ENCODE data around the gene ZC2HC1B.

The ZC2HC1B gene

GRCh38 chr6:143928853-143929252 is 64.6 kb downstream of the ZC2HC1B start:
- Histone ChIP-seq H3K4me3 (ENCODE audit: low read depth, low read length) (no peak overlapping the region), H2AFZ (no peak overlapping the region), H3K27ac (no peak overlapping the region), H3K9ac (no peak overlapping the region), H3K4me2 (ENCODE audit: low read length) (no peak overlapping the region), H3K9me3 (ENCODE audit: control insufficient read depth, low read length) (no peaks in the 10 kb centered on the region), H3K4me1 (no peaks in the 10 kb centered on the region), H3K79me2 (no peaks in the 10 kb centered on the region), H3K36me3 (ENCODE audit: control insufficient read depth, insufficient read depth, low read length) (no peaks in the 10 kb centered on the region), H3K27me3 (ENCODE audit: control insufficient read depth, insufficient read depth, low read length) (no peaks in the 10 kb centered on the region)
- TF ChIP-seq, protein P1, sequence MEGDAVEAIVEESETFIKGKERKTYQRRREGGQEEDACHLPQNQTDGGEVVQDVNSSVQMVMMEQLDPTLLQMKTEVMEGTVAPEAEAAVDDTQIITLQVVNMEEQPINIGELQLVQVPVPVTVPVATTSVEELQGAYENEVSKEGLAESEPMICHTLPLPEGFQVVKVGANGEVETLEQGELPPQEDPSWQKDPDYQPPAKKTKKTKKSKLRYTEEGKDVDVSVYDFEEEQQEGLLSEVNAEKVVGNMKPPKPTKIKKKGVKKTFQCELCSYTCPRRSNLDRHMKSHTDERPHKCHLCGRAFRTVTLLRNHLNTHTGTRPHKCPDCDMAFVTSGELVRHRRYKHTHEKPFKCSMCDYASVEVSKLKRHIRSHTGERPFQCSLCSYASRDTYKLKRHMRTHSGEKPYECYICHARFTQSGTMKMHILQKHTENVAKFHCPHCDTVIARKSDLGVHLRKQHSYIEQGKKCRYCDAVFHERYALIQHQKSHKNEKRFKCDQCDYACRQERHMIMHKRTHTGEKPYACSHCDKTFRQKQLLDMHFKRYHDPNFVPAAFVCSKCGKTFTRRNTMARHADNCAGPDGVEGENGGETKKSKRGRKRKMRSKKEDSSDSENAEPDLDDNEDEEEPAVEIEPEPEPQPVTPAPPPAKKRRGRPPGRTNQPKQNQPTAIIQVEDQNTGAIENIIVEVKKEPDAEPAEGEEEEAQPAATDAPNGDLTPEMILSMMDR (IDR thresholded peaks at IDR 0.05), result no peak

DNA sequence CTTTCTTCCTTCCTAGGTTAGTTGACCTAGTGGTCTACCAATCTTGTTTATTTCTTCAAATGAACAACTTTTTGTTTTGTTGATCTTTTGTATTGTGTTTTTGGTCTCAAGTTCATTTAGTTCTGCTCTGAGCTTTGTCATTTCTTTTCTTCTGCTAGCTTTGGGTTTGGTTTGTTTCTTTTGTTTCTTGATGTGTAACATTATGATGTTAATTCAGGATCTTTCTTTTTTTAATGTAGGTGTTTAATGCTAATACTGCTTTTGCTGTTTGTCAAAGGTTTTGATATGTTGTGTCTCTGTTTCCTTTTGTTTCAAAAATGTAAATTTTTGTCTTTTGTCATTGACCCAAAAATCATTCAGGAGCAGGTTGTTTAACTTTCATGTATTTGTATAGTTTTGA is 65.7 kb downstream of the ZC2HC1B start:
- Histone ChIP-seq H3K9me3 (ENCODE audit: control insufficient read depth, low read length) (no peaks in the 10 kb centered on the region), H3K4me3 (ENCODE audit: low read depth, low read length) (no peak overlapping the region), H3K4me1 (no peaks in the 10 kb centered on the region), H3K27ac (no peak overlapping the region), H3K27me3 (ENCODE audit: control insufficient read depth, insufficient read depth, low read length) (no peaks in the 10 kb centered on the region), H2AFZ (no peak overlapping the region), H3K36me3 (ENCODE audit: control insufficient read depth, insufficient read depth, low read length) (no peaks in the 10 kb centered on the region), H3K4me2 (ENCODE audit: low read length) (no peak overlapping the region), H3K9ac (no peak overlapping the region), H3K79me2 (no peaks in the 10 kb centered on the region)
- TF ChIP-seq, protein P1 (IDR thresholded peaks at IDR 0.05), result no peak

GRCh38 chr6:143934331-143934730 is 70.1 kb downstream of the ZC2HC1B start:
- TF ChIP-seq, protein P1 (IDR thresholded peaks at IDR 0.05), result no peak
- Histone ChIP-seq H2AFZ (no peak overlapping the region), H3K9ac (no peak overlapping the region), H3K27ac (no peak overlapping the region), H3K79me2 (no peaks in the 10 kb centered on the region), H3K4me1 (no peaks in the 10 kb centered on the region), H3K9me3 (ENCODE audit: control insufficient read depth, low read length) (no peaks in the 10 kb centered on the region), H3K27me3 (ENCODE audit: control insufficient read depth, insufficient read depth, low read length) (no peaks in the 10 kb centered on the region), H3K4me3 (ENCODE audit: low read depth, low read length) (no peak overlapping the region), H3K36me3 (ENCODE audit: control insufficient read depth, insufficient read depth, low read length) (no peaks in the 10 kb centered on the region), H3K4me2 (ENCODE audit: low read length) (no peak overlapping the region)

GRCh38 chr6:143934867-143935266 is 70.6 kb downstream of the ZC2HC1B start:
- Histone ChIP-seq H3K27ac (no peak overlapping the region), H3K4me1 (no peaks in the 10 kb centered on the region), H3K9ac (no peak overlapping the region), H3K36me3 (ENCODE audit: control insufficient read depth, insufficient read depth, low read length) (no peaks in the 10 kb centered on the region), H3K4me2 (ENCODE audit: low read length) (no peak overlapping the region), H2AFZ (no peak overlapping the region), H3K4me3 (ENCODE audit: low read depth, low read length) (no peak overlapping the region), H3K9me3 (ENCODE audit: control insufficient read depth, low read length) (no peaks in the 10 kb centered on the region), H3K79me2 (no peaks in the 10 kb centered on the region), H3K27me3 (ENCODE audit: control insufficient read depth, insufficient read depth, low read length) (no peaks in the 10 kb centered on the region)
- TF ChIP-seq, protein P1 (IDR thresholded peaks at IDR 0.05), result no peak

DNA sequence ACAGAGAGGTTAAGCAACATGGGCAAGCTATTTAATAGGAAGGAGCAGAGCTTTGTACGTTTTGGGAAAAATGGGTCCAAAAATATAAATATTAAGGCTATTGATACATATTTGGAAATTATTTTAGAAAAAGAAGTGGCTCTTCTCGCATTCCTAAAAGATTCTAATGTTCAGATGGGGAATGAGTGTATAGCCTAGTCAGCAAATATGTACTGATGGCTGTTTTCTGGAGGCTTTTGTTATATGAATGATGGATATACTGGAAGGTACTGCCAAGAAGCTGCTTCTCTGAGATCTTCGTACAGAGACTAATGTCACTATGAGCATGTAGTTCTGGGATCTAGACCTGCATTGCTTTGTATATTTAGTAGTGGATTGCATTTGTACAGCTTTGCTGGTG is 72.1 kb downstream of the ZC2HC1B start:
- Histone ChIP-seq H3K4me2 (ENCODE audit: low read length) (no peak overlapping the region), H3K27me3 (ENCODE audit: control insufficient read depth, insufficient read depth, low read length) (no peaks in the 10 kb centered on the region), H2AFZ (no peak overlapping the region), H3K27ac (no peak overlapping the region), H3K79me2 (no peaks in the 10 kb centered on the region), H3K4me3 (ENCODE audit: low read depth, low read length) (no peak overlapping the region), H3K4me1 (no peaks in the 10 kb centered on the region), H3K9ac (no peak overlapping the region), H3K36me3 (ENCODE audit: control insufficient read depth, insufficient read depth, low read length) (no peaks in the 10 kb centered on the region), H3K9me3 (ENCODE audit: control insufficient read depth, low read length) (no peaks in the 10 kb centered on the region)
- TF ChIP-seq, protein P1 (IDR thresholded peaks at IDR 0.05), result no peak
